CD4-positive, CD25-positive, alpha-beta regulatory T cell (primary cell): ENCODE data around the gene NOTCH2. TPM values are rescaled to one million over a fixed set of nuclear protein-coding genes. Genes with fewer than 3 reads are reported as not detected.

Experiments used
- ATAC-seq, 2 donors: fragments of 150-1000 bp; cut with Tn5 transposase; one replicate each; pipeline ENCODE4 v1.10.0; 2021; ENCODE audit warnings: low read depth in 2 of 2, moderate number of reproducible peaks in 2 of 2, moderate library complexity in 1 of 2
- DNase-seq, 3 donors: peaks; one replicate each; pipeline versions ENCODE4 v3.0.0 to v3.0.0-alpha.2; 2012 to 2022; ENCODE audit warnings: mixed read lengths in 1 of 3
- H3K27ac ChIP-seq: one replicate; pipeline ENCODE4 v1.7.0; 2013; ENCODE audit warnings: mild to moderate bottlenecking, low read length; ENCODE audit not compliant: insufficient read depth, poor library complexity, severe bottlenecking
- H3K27me3 ChIP-seq: one replicate; pipeline ENCODE4 v1.7.0; 2013; ENCODE audit warnings: low read length; ENCODE audit not compliant: control insufficient read depth, insufficient read depth
- H3K36me3 ChIP-seq: one replicate; pipeline ENCODE4 v1.7.0; 2013; ENCODE audit warnings: mild to moderate bottlenecking, low read length, moderate library complexity; ENCODE audit not compliant: control insufficient read depth, insufficient read depth
- H3K4me1 ChIP-seq: 2 replicates; pipeline ENCODE4 v1.7.0; 2013; ENCODE audit warnings: mild to moderate bottlenecking, low read length; ENCODE audit not compliant: insufficient read depth, control insufficient read depth, poor library complexity, severe bottlenecking
- H3K4me3 ChIP-seq: one replicate; pipeline ENCODE4 v1.7.0; 2013; ENCODE audit warnings: low read depth, mild to moderate bottlenecking, low read length, moderate library complexity
- H3K9me3 ChIP-seq, 2 experiments: 1 replicate in 1 of 2; 2 replicates in 1 of 2; pipeline ENCODE4 v1.7.0; 2013; ENCODE audit warnings: low read length in 2 of 2, mild to moderate bottlenecking in 1 of 2, moderate library complexity in 1 of 2; ENCODE audit not compliant: control insufficient read depth in 2 of 2
- H3K27ac Mint-ChIP-seq, 3 donors: one replicate each; pipeline ENCODE4 v1.8.0; 2020 to 2022; ENCODE audit warnings: mild to moderate bottlenecking in 3 of 3, mixed read lengths in 3 of 3, moderate library complexity in 2 of 3
- H3K27me3 Mint-ChIP-seq: one replicate; pipeline ENCODE4 v1.8.0; 2022; ENCODE audit warnings: mild to moderate bottlenecking, mixed read lengths
- H3K36me3 Mint-ChIP-seq: one replicate; pipeline ENCODE4 v1.8.0; 2020; ENCODE audit warnings: mixed read lengths
- H3K4me1 Mint-ChIP-seq, 4 donors: one replicate each; pipeline ENCODE4 v1.8.0; 2020 to 2022; ENCODE audit warnings: mixed read lengths in 4 of 4, mild to moderate bottlenecking in 1 of 4
- H3K4me3 Mint-ChIP-seq, 4 donors: one replicate each; pipeline ENCODE4 v1.8.0; 2020 to 2022; ENCODE audit warnings: mild to moderate bottlenecking in 4 of 4, mixed read lengths in 4 of 4, moderate library complexity in 3 of 4
- H3K9me3 Mint-ChIP-seq, 7 donors: one replicate each; pipeline ENCODE4 v1.8.0; 2020 to 2022; ENCODE audit warnings: mixed read lengths in 7 of 7, mild to moderate bottlenecking in 3 of 7, moderate library complexity in 2 of 7
- polyA plus RNA-seq, 4 donors: library from polyadenylated mRNA; unstranded; fragments of 300-500 nt; fragmentation: Illumina TruSeq; gene quantifications; one replicate each; pipeline ENCODE4 v1.2.3, GENCODE V29; 2021
- total RNA-seq: library from RNA; stranded (reverse); gene quantifications from one replicate; pipeline ENCODE4 v1.2.3, GENCODE V29; 2022

Gene NOTCH2
- total and polyA plus RNA-seq, 5 donors from 2014 or later, result 13.9 to 54.2 (median 20.6) TPM

- H3K36me3 Mint-ChIP-seq, result peaks cover 50% of the 10 kb centered on the region
- H3K4me3 Mint-ChIP-seq, result no peak overlapping the region
- Histone ChIP-seq H3K27ac (no peak overlapping the region), H3K4me3 (no peak overlapping the region), H3K9me3 (peaks cover 9 to 16% of the 10 kb centered on the region in 2 experiments), H3K27me3 (no peaks in the 10 kb centered on the region), H3K36me3 (peaks cover 62% of the 10 kb centered on the region), H3K4me1 (no peaks in the 10 kb centered on the region)
- DNase-seq (no peak), ATAC-seq (no peak)
- H3K27ac Mint-ChIP-seq, result no peak overlapping the region
- peaks cover 0 to 8% (median 0%) of the 10 kb centered on the region in 4 donors for H3K4me1 Mint-ChIP-seq
- no peaks in the 10 kb centered on the region for H3K27me3 Mint-ChIP-seq
- H3K9me3 Mint-ChIP-seq, result peaks cover 0 to 14% (median 9%) of the 10 kb centered on the region in 7 donors
Observed at GRCh38 chr1:119929643-119930315, 139.7 kb downstream of the NOTCH2 start.

GRCh38 chr1:119926553-119926952 lies 142.9 kb downstream of the NOTCH2 start:
- H3K36me3 Mint-ChIP-seq, result peaks cover 54% of the 10 kb centered on the region
- H3K27me3 ChIP-seq, result no peaks in the 10 kb centered on the region
- peaks cover 0 to 3% (median 0%) of the 10 kb centered on the region in 7 donors for H3K9me3 Mint-ChIP-seq
- peaks cover 0 to 4% (median 0%) of the 10 kb centered on the region in 4 donors for H3K4me1 Mint-ChIP-seq
- H3K4me3 Mint-ChIP-seq, result no peak overlapping the region
- no peak overlapping the region for H3K27ac Mint-ChIP-seq
- no peak overlapping the region for H3K27ac ChIP-seq
- DNase-seq, result no peak
- no peak overlapping the region for H3K4me3 ChIP-seq
- no peaks in the 10 kb centered on the region for H3K4me1 ChIP-seq
- H3K36me3 ChIP-seq, result peaks cover 73% of the 10 kb centered on the region
- no peak for ATAC-seq
- no peaks in the 10 kb centered on the region for H3K27me3 Mint-ChIP-seq
- H3K9me3 ChIP-seq, result no peaks in the 10 kb centered on the region

- Mint-ChIP-seq H3K9me3 (peaks cover 0 to 3% (median 0%) of the 10 kb centered on the region in 7 donors), H3K27ac (peak overlapping the region in 1 of 3 donors; percentile 87), H3K4me3 (no peak overlapping the region), H3K36me3 (peaks cover 64% of the 10 kb centered on the region), H3K27me3 (no peaks in the 10 kb centered on the region), H3K4me1 (peaks cover 0 to 4% (median 0%) of the 10 kb centered on the region in 4 donors)
- no peak for DNase-seq
- no peaks in the 10 kb centered on the region for H3K27me3 ChIP-seq
- no peak for ATAC-seq
- no peaks in the 10 kb centered on the region for H3K4me1 ChIP-seq
- H3K4me3 ChIP-seq, result no peak overlapping the region
- no peak overlapping the region for H3K27ac ChIP-seq
- no peaks in the 10 kb centered on the region for H3K9me3 ChIP-seq
- H3K36me3 ChIP-seq, result peaks cover 85% of the 10 kb centered on the region
Observed at GRCh38 chr1:119924948-119925898, 144.2 kb downstream of the NOTCH2 start.

DNA sequence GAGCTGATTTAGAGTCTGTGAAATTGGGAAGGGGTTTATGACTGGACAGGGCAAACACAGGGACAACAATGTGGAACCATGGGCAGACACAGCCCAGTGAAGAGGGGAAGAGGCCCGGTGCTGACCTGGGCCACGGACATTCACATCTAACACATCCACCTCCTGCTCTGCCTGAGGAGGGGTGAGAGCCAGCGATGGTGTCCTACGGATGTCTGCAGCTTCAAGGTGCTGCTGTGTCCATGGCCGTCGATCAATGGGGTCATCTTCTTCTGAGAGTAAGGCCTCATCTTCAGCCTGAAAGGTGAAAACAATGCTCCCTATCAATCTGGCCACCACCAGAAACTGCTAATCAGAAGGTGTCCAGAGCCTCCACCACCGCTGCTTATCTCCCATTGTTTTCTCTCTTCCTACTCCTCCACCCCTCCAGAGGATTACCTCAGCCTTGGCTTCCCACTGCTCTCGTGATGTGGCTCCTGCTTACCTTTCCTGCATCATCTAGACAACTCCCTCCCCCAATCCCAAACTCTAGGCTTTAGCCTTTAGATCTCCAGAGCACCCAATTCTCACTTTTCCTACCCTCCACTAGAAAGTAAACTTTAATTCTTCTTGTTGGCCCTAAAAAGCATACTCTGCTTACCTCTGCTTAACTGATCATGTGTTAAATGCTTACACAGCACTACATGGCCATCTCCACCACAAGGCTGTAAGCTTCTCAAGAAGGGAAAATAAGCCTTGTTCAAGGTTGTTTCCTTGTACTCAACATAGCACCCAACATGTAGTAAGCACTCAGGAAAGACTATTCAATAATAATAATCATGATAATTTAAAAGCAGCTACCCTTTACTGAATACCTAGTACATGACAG lies 149.1 kb downstream of the NOTCH2 start:
- Mint-ChIP-seq H3K27ac (peak overlapping the region in 2 of 3 donors; percentile 70 to 91), H3K9me3 (peaks cover 0 to 3% (median 0%) of the 10 kb centered on the region in 7 donors), H3K36me3 (peaks cover 82% of the 10 kb centered on the region), H3K4me3 (no peak overlapping the region), H3K4me1 (peaks cover 0 to 4% (median 0%) of the 10 kb centered on the region in 4 donors), H3K27me3 (no peaks in the 10 kb centered on the region)
- DNase-seq (no peak), ATAC-seq (no peak)
- Histone ChIP-seq H3K4me3 (no peak overlapping the region), H3K27me3 (no peaks in the 10 kb centered on the region), H3K36me3 (peaks cover 96% of the 10 kb centered on the region), H3K4me1 (no peaks in the 10 kb centered on the region), H3K9me3 (no peaks in the 10 kb centered on the region), H3K27ac (no peak overlapping the region)

- Mint-ChIP-seq H3K27me3 (no peaks in the 10 kb centered on the region), H3K9me3 (peaks cover 0 to 1% (median 0%) of the 10 kb centered on the region in 7 donors), H3K36me3 (peaks cover 84% of the 10 kb centered on the region)
Observed at GRCh38 chr1:119919241-119919640, 150.2 kb downstream of the NOTCH2 start.

GRCh38 chr1:119918301-119918700 lies 151.2 kb downstream of the NOTCH2 start:
- no peak overlapping the region for H3K4me3 ChIP-seq
- H3K36me3 Mint-ChIP-seq, result peaks cover 83% of the 10 kb centered on the region
- peak overlapping the region in 1 of 3 donors; percentile 65 for H3K27ac Mint-ChIP-seq
- H3K4me1 ChIP-seq, result no peaks in the 10 kb centered on the region
- H3K9me3 Mint-ChIP-seq, result peaks cover 0 to 1% (median 0%) of the 10 kb centered on the region in 7 donors
- H3K9me3 ChIP-seq, result no peaks in the 10 kb centered on the region
- H3K27ac ChIP-seq, result no peak overlapping the region
- no peaks in the 10 kb centered on the region for H3K27me3 ChIP-seq
- no peaks in the 10 kb centered on the region for H3K27me3 Mint-ChIP-seq
- H3K4me3 Mint-ChIP-seq, result no peak overlapping the region
- peaks cover 86% of the 10 kb centered on the region for H3K36me3 ChIP-seq
- H3K4me1 Mint-ChIP-seq, result no peaks in the 10 kb centered on the region
- DNase-seq (no peak), ATAC-seq (no peak)

More at GRCh38 chr1:119919241-119919640, 150.2 kb downstream of the NOTCH2 start:
- H3K4me3 Mint-ChIP-seq, result no peak overlapping the region
- Histone ChIP-seq H3K27ac (no peak overlapping the region), H3K4me3 (no peak overlapping the region), H3K4me1 (no peaks in the 10 kb centered on the region), H3K9me3 (no peaks in the 10 kb centered on the region), H3K27me3 (no peaks in the 10 kb centered on the region), H3K36me3 (peaks cover 95% of the 10 kb centered on the region)
- no peaks in the 10 kb centered on the region for H3K4me1 Mint-ChIP-seq
- no peak for DNase-seq
- ATAC-seq, result no peak
- H3K27ac Mint-ChIP-seq, result no peak overlapping the region
